Neural cell (in vitro differentiated cells): ENCODE data around the gene BAAT.

ENCODE experiments used
- CTCF ChIP-seq: fragments of 450-650 bp; IDR thresholded peaks from 2 replicates; pipeline ENCODE4 v1.5.1; 2014; ENCODE audit warnings: antibody characterized with exemption, mild to moderate bottlenecking, moderate library complexity; ENCODE audit not compliant: poor library complexity, severe bottlenecking
- EP300 ChIP-seq: fragments of 450-650 bp; conservative IDR thresholded peaks from 2 replicates; pipeline ENCODE4 v1.6.1; 2014; ENCODE audit warnings: antibody characterized with exemption, mild to moderate bottlenecking, moderate library complexity; ENCODE audit not compliant: poor library complexity, severe bottlenecking
- EZH2 ChIP-seq: fragments of 200-600, 300-800 bp; shearing (Covaris generic), sonication (generic); IDR thresholded peaks from 2 replicates; pipeline ENCODE4 v1.6.1; 2014; ENCODE audit warnings: antibody characterized with exemption, low read length, borderline replicate concordance, mild to moderate bottlenecking; ENCODE audit not compliant: insufficient read depth, poor library complexity, severe bottlenecking
- POLR2AphosphoS5 ChIP-seq: IDR thresholded peaks from 2 replicates; pipeline ENCODE4 v1.6.1; 2012
- RAD21 ChIP-seq: fragments of 450-650 bp; conservative IDR thresholded peaks from 2 replicates; pipeline ENCODE4 v1.6.1; 2014; ENCODE audit warnings: antibody characterized with exemption, mild to moderate bottlenecking, moderate library complexity
- REST ChIP-seq: IDR thresholded peaks from 2 replicates; pipeline ENCODE4 v1.6.1; 2012; ENCODE audit warnings: borderline replicate concordance
- SMC3 ChIP-seq: fragments of 450-650 bp; conservative IDR thresholded peaks from 2 replicates; pipeline ENCODE4 v1.6.1; 2014; ENCODE audit warnings: antibody characterized with exemption, mild to moderate bottlenecking, moderate library complexity; ENCODE audit not compliant: poor library complexity
- TAF1 ChIP-seq: IDR thresholded peaks from 2 replicates; pipeline ENCODE4 v1.6.1; 2012; ENCODE audit warnings: low read depth

GRCh38 chr9:101372327-101373118, 12.3 kb downstream of the BAAT start:
- TF ChIP-seq CTCF (no peak), EZH2 (no peak), TAF1 (no peak), RAD21 (no peak), POLR2AphosphoS5 (no peak), SMC3 (no peak), EP300 (no peak), REST (no peak)
